Loucy (cell line): ENCODE results near the gene CTLA4.

Experiments used
- H2AFZ ChIP-seq: fragments of 200-600 bp; sonication (generic); 2 replicates; pipeline ENCODE4 v1.6.0; 2016; ENCODE audit warnings: antibody characterized with exemption, mild to moderate bottlenecking, low read length, moderate library complexity
- H3F3A ChIP-seq: fragments of 200-600 bp; 2 replicates; pipeline ENCODE4 v1.6.0; 2016; ENCODE audit warnings: antibody characterized with exemption, low read depth, mild to moderate bottlenecking
- H3K27me3 ChIP-seq: fragments of 200-600 bp; sonication (generic); 2 replicates; pipeline ENCODE4 v1.6.1; 2014; ENCODE audit warnings: low read length, mild to moderate bottlenecking; ENCODE audit not compliant: insufficient read depth, poor library complexity, severe bottlenecking
- H3K36me3 ChIP-seq: fragments of 200-600 bp; sonication (generic); 2 replicates; pipeline ENCODE4 v1.6.1; 2016; ENCODE audit warnings: low read length; ENCODE audit not compliant: insufficient read depth
- H3K4me1 ChIP-seq: fragments of 200-600 bp; sonication (generic); 2 replicates; pipeline ENCODE4 v1.5.1; 2014; ENCODE audit warnings: low read length, mild to moderate bottlenecking; ENCODE audit not compliant: insufficient read depth, poor library complexity, severe bottlenecking
- H3K4me2 ChIP-seq: fragments of 200-600 bp; sonication (generic); 2 replicates; pipeline ENCODE4 v1.6.0; 2014; ENCODE audit warnings: antibody characterized with exemption, low read length, low read depth, mild to moderate bottlenecking; ENCODE audit not compliant: poor library complexity, severe bottlenecking
- H3K4me3 ChIP-seq: fragments of 200-600 bp; sonication (generic); 2 replicates; pipeline ENCODE4 v1.5.1; 2014; ENCODE audit warnings: low read length, mild to moderate bottlenecking, mixed read lengths; ENCODE audit not compliant: poor library complexity, severe bottlenecking
- H3K79me2 ChIP-seq: fragments of 200-600 bp; sonication (generic); 2 replicates; pipeline ENCODE4 v1.6.1; 2014; ENCODE audit warnings: low read length; ENCODE audit not compliant: insufficient read depth
- H3K9ac ChIP-seq: fragments of 200-600 bp; sonication (generic); 2 replicates; pipeline ENCODE4 v1.6.0; 2014; ENCODE audit warnings: mild to moderate bottlenecking, low read depth, low read length, moderate library complexity; ENCODE audit not compliant: poor library complexity, severe bottlenecking
- H3K9me2 ChIP-seq: fragments of 200-600 bp; sonication (generic); replicated peaks from 2 replicates; pipeline ENCODE4 v1.6.1; 2016; ENCODE audit warnings: low read depth, low read length, mixed read lengths
- H3K9me3 ChIP-seq: fragments of 200-600 bp; sonication (generic); 2 replicates; pipeline ENCODE4 v1.6.1; 2014; ENCODE audit warnings: mild to moderate bottlenecking, antibody characterized with exemption, low read length, low read depth; ENCODE audit not compliant: insufficient read depth
- H4K20me1 ChIP-seq: fragments of 200-600 bp; sonication (generic); 2 replicates; pipeline ENCODE4 v1.6.0; 2014; ENCODE audit warnings: antibody characterized with exemption, low read length, mild to moderate bottlenecking; ENCODE audit not compliant: insufficient read depth, poor library complexity, severe bottlenecking
- EZH2phosphoT487 ChIP-seq: fragments of 200-600 bp; IDR thresholded peaks from 2 replicates; pipeline ENCODE4 v1.6.1; 2018; ENCODE audit warnings: antibody characterized with exemption, mild to moderate bottlenecking, moderate library complexity, borderline replicate concordance
- TF ChIP-seq, protein P1 (sequence below): fragments of 200-600 bp; sonication (generic); conservative IDR thresholded peaks from 2 replicates; pipeline ENCODE4 v1.5.1; 2014; ENCODE audit warnings: mild to moderate bottlenecking, antibody characterized with exemption, low read length

CTLA4 gene

DNA sequence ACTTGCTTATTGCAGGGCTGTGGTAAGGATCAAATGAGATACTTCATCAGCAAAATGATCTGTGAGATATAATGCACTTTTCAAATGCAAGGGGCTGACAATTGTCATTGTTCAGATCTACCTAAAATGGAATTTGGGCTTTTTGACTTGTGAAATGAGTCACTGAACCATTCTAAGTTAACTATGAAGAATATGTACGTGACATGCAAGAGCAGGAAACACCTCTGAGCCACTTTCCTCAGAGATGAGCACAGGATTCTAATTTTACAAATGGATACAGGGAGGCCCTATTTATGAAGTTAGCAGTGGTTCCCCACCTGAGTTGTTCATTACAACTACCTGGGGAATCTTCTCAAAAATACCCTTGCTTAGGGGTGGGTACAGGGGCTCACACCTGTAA is 26.7 kb downstream of the CTLA4 start:
- no peaks in the 10 kb centered on the region for H3K9me3 ChIP-seq
- no peaks in the 10 kb centered on the region for H3K27me3 ChIP-seq
- H3F3A ChIP-seq, result no peaks in the 10 kb centered on the region
- no peaks in the 10 kb centered on the region for H3K79me2 ChIP-seq
- H3K9ac ChIP-seq, result no peak overlapping the region
- H2AFZ ChIP-seq, result no peak overlapping the region
- no peaks in the 10 kb centered on the region for H3K36me3 ChIP-seq
- no peaks in the 10 kb centered on the region for H4K20me1 ChIP-seq
- H3K4me2 ChIP-seq, result no peak overlapping the region
- no peak overlapping the region for H3K4me3 ChIP-seq
- no peaks in the 10 kb centered on the region for H3K4me1 ChIP-seq
- no peaks in the 10 kb centered on the region for H3K9me2 ChIP-seq
- no peak for TF ChIP-seq EZH2phosphoT487
- TF ChIP-seq, protein P1, sequence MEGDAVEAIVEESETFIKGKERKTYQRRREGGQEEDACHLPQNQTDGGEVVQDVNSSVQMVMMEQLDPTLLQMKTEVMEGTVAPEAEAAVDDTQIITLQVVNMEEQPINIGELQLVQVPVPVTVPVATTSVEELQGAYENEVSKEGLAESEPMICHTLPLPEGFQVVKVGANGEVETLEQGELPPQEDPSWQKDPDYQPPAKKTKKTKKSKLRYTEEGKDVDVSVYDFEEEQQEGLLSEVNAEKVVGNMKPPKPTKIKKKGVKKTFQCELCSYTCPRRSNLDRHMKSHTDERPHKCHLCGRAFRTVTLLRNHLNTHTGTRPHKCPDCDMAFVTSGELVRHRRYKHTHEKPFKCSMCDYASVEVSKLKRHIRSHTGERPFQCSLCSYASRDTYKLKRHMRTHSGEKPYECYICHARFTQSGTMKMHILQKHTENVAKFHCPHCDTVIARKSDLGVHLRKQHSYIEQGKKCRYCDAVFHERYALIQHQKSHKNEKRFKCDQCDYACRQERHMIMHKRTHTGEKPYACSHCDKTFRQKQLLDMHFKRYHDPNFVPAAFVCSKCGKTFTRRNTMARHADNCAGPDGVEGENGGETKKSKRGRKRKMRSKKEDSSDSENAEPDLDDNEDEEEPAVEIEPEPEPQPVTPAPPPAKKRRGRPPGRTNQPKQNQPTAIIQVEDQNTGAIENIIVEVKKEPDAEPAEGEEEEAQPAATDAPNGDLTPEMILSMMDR, result no peak

DNA sequence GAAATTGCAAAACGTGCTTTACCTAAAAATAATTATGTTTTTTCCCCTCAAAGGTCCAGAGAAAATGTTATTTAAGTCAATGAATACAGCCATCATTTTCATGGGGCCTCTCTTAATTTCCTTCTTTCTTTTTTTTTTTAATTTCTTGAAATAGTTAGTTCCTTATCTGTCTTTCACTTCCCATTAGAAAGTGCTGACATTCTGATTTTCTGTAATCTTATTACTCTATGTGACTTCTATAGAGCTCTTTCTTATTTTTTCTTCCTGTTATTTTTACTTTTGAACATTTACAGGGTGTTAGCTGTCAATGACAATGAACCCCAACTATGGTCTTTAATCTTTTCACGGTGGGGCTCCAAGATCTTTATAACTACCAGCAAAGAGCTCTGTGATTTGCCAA is 30.0 kb downstream of the CTLA4 start:
- Histone ChIP-seq H3K79me2 (no peaks in the 10 kb centered on the region), H3K9me3 (peaks cover 6% of the 10 kb centered on the region), H3K4me1 (no peaks in the 10 kb centered on the region), H2AFZ (no peak overlapping the region), H3K9ac (no peak overlapping the region), H3K9me2 (no peaks in the 10 kb centered on the region), H3K27me3 (no peaks in the 10 kb centered on the region), H3K4me3 (no peak overlapping the region), H3F3A (no peaks in the 10 kb centered on the region), H4K20me1 (no peaks in the 10 kb centered on the region), H3K4me2 (no peak overlapping the region), H3K36me3 (no peaks in the 10 kb centered on the region)
- no peak for TF ChIP-seq EZH2phosphoT487
- TF ChIP-seq, protein P1, result no peak

DNA sequence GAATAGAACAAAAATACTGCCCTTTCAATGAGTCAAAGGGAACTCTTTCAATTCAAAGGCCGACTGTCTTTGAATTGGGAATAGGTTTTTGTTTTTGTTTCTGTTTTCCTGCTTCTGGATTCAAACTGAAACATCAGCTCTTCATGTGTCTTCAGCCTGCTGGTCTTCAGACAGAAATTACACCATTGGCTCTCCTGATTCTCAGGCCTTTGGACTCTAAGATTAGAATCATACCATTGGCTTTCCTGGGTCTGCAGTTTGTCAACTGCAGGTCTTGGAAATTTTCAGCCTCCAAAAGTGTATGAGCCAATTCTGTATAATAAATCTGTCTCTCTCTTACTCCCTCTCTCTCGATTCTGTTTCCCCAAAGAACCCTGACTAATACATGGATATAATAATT is 31.1 kb downstream of the CTLA4 start:
- Histone ChIP-seq H4K20me1 (no peaks in the 10 kb centered on the region), H2AFZ (no peak overlapping the region), H3K79me2 (no peaks in the 10 kb centered on the region), H3K9ac (no peak overlapping the region), H3K9me2 (no peaks in the 10 kb centered on the region), H3K4me3 (no peak overlapping the region), H3K36me3 (no peaks in the 10 kb centered on the region), H3K4me1 (no peaks in the 10 kb centered on the region), H3K9me3 (peaks cover 7% of the 10 kb centered on the region), H3F3A (no peaks in the 10 kb centered on the region), H3K4me2 (no peak overlapping the region), H3K27me3 (no peaks in the 10 kb centered on the region)
- TF ChIP-seq, protein P1, result no peak
- no peak for TF ChIP-seq EZH2phosphoT487
